Measurements from ENCODE around the gene CFAP97. TPM values are rescaled to one million over a fixed set of nuclear protein-coding genes. Genes with fewer than 3 reads are reported as not detected.

CFAP97 gene
- total and polyA plus RNA-seq, 2 donors (not counting 1 experiment from before 2014, with no cell fraction given) = 11.3 to 32.0 TPM

- no peak for DNase-seq
- peaks cover 91% of the 10 kb centered on the region for H3K79me2 ChIP-seq (ENCODE audit: control insufficient read depth, insufficient read depth, low read length)
- H4K20me1 ChIP-seq (ENCODE audit: control insufficient read depth, insufficient read depth, low read length, poor library complexity, severe bottlenecking) = peaks cover 4% of the 10 kb centered on the region
- H3K27ac ChIP-seq (ENCODE audit: low read length in 2 of 2) = peak overlapping the region in 1 of 2 donors; percentile 73
- POLR2A ChIA-PET = interaction anchor here (0.6 kb wide), 1 partner anchor 45 kb away, joined by 5 read pairs; no protein-coding TSS in a partner anchor
- ATAC-seq (ENCODE audit: low read depth) = no peak
- H3K27me3 ChIP-seq (replicated peaks in 1 of 4; ENCODE audit: control extremely low read depth in 1 of 4, control insufficient read depth in 3 of 4, insufficient read depth in 4 of 4, low read length in 3 of 4) = no peaks in the 10 kb centered on the region
- no peak overlapping the region for H2AFZ ChIP-seq (ENCODE audit: insufficient read depth, low read depth, low read length, poor library complexity, severe bottlenecking)
- Mint-ChIP-seq H3K4me3 (peak overlapping the region; percentile 99), H3K27me3 (no peaks in the 10 kb centered on the region), H3K4me1 (peaks cover 61% of the 10 kb centered on the region), H3K27ac (peak overlapping the region; percentile 97), H3K9me3 (ENCODE audit: insufficient read depth) (no peaks in the 10 kb centered on the region)
- H3K4me1 ChIP-seq (ENCODE audit: control insufficient read depth in 2 of 2, insufficient read depth in 2 of 2, low read length in 2 of 2) = peaks cover 59 to 64% of the 10 kb centered on the region in 2 donors
- intact Hi-C loops (cut with micrococcal nuclease) = loop anchor here (5.0 kb wide), 5 partner anchors 36 to 981 kb away; partner anchors contain the start of genes CASP3, CYP4V2 and PRIMPOL
- CTCF ChIA-PET = interaction anchor here (0.6 kb wide), 1 partner anchor 266 kb away, joined by 3 read pairs; no protein-coding TSS in a partner anchor
- no CpG with 5 or more reads among the region's 2 CpGs for WGBS (ENCODE audit: insufficient coverage)
- H3K36me3 ChIP-seq (replicated peaks in 1 of 2; ENCODE audit: control extremely low read depth in 1 of 2, control insufficient read depth in 1 of 2, extremely low read depth in 1 of 2, insufficient read depth in 2 of 2, low read length in 1 of 2) = no peaks in the 10 kb centered on the region
- peak overlapping the region; percentile 84 for H3K9ac ChIP-seq (ENCODE audit: low read length)
- TF ChIP-seq CTCF (IDR thresholded peaks at IDR 0.05) = no peak
- no peak for TF ChIP-seq EZH2 (IDR thresholded peaks at IDR 0.05; ENCODE audit: borderline replicate concordance, insufficient read depth, low read depth, low read length, poor library complexity, severe bottlenecking)
- H3K4me2 ChIP-seq (replicated peaks; ENCODE audit: low read depth, low read length, poor library complexity, severe bottlenecking) = peak overlapping the region; percentile 82
- H3K4me3 ChIP-seq (ENCODE audit: control extremely low read depth in 1 of 5, extremely low read depth in 1 of 5, insufficient read depth in 1 of 5, low read depth in 2 of 5, low read length in 4 of 5) = peak overlapping the region in 3 of 5 experiments; percentile 71 to 87 (median 79)
- H3K9me3 ChIP-seq (ENCODE audit: control extremely low read depth in 1 of 3, control insufficient read depth in 2 of 3, insufficient read depth in 1 of 3, low read length in 2 of 3) = no peaks in the 10 kb centered on the region
Observed at GRCh38 chr4:185211641-185212040, 7.8 kb upstream of the CFAP97 start.

GRCh38 chr4:185211035-185211434 lies 7.2 kb upstream of the CFAP97 start:
- Histone ChIP-seq H2AFZ (ENCODE audit: insufficient read depth, low read depth, low read length, poor library complexity, severe bottlenecking) (no peak overlapping the region), H4K20me1 (ENCODE audit: control insufficient read depth, insufficient read depth, low read length, poor library complexity, severe bottlenecking) (peaks cover 4% of the 10 kb centered on the region), H3K79me2 (ENCODE audit: control insufficient read depth, insufficient read depth, low read length) (peaks cover 91% of the 10 kb centered on the region), H3K27me3 (replicated peaks in 1 of 4; ENCODE audit: control extremely low read depth in 1 of 4, control insufficient read depth in 3 of 4, insufficient read depth in 4 of 4, low read length in 3 of 4) (no peaks in the 10 kb centered on the region), H3K4me2 (replicated peaks; ENCODE audit: low read depth, low read length, poor library complexity, severe bottlenecking) (peak overlapping the region; percentile 82), H3K9ac (ENCODE audit: low read length) (peak overlapping the region; percentile 84), H3K4me1 (ENCODE audit: control insufficient read depth in 2 of 2, insufficient read depth in 2 of 2, low read length in 2 of 2) (peaks cover 59 to 66% of the 10 kb centered on the region in 2 donors), H3K4me3 (ENCODE audit: control extremely low read depth in 1 of 5, extremely low read depth in 1 of 5, insufficient read depth in 1 of 5, low read depth in 2 of 5, low read length in 4 of 5) (peak overlapping the region; percentile 70 to 87 (median 74)), H3K27ac (ENCODE audit: low read length in 2 of 2) (peak overlapping the region; percentile 60 to 73), H3K9me3 (ENCODE audit: control extremely low read depth in 1 of 3, control insufficient read depth in 2 of 3, insufficient read depth in 1 of 3, low read length in 2 of 3) (no peaks in the 10 kb centered on the region), H3K36me3 (replicated peaks in 1 of 2; ENCODE audit: control extremely low read depth in 1 of 2, control insufficient read depth in 1 of 2, extremely low read depth in 1 of 2, insufficient read depth in 2 of 2, low read length in 1 of 2) (no peaks in the 10 kb centered on the region)
- H3K9me3 Mint-ChIP-seq (ENCODE audit: insufficient read depth) = no peaks in the 10 kb centered on the region
- CTCF ChIA-PET = interaction anchor here (0.6 to 0.7 kb wide), 2 partner anchors 77 to 266 kb away, joined by 3 read pairs; no protein-coding TSS in a partner anchor
- DNase-seq (peak; percentile 32), ATAC-seq (ENCODE audit: low read depth) (no peak)
- peaks cover 59% of the 10 kb centered on the region for H3K4me1 Mint-ChIP-seq
- POLR2A ChIA-PET = no interaction called here
- TF ChIP-seq CTCF (IDR thresholded peaks at IDR 0.05) (no peak), EZH2 (IDR thresholded peaks at IDR 0.05; ENCODE audit: borderline replicate concordance, insufficient read depth, low read depth, low read length, poor library complexity, severe bottlenecking) (no peak)
- peak overlapping the region; percentile 99 for H3K4me3 Mint-ChIP-seq
- no peaks in the 10 kb centered on the region for H3K27me3 Mint-ChIP-seq
- WGBS (ENCODE audit: insufficient coverage) = no CpG with 5 or more reads among the region's 5 CpGs
- H3K27ac Mint-ChIP-seq = peak overlapping the region; percentile 97
- intact Hi-C loops (cut with micrococcal nuclease) = loop anchor here (5.0 kb wide), 5 partner anchors 36 to 981 kb away; partner anchors contain the start of genes CASP3, CYP4V2 and PRIMPOL
